Loucy (cell line): ENCODE results near the gene C13orf46.

Experiments
- H2AFZ ChIP-seq: fragments of 200-600 bp; sonication (generic); 2 replicates; pipeline ENCODE4 v1.6.0; 2016; ENCODE audit warnings: antibody characterized with exemption, mild to moderate bottlenecking, low read length, moderate library complexity
- H3F3A ChIP-seq: fragments of 200-600 bp; 2 replicates; pipeline ENCODE4 v1.6.0; 2016; ENCODE audit warnings: antibody characterized with exemption, low read depth, mild to moderate bottlenecking
- H3K27me3 ChIP-seq: fragments of 200-600 bp; sonication (generic); 2 replicates; pipeline ENCODE4 v1.6.1; 2014; ENCODE audit warnings: low read length, mild to moderate bottlenecking; ENCODE audit not compliant: insufficient read depth, poor library complexity, severe bottlenecking
- H3K36me3 ChIP-seq: fragments of 200-600 bp; sonication (generic); 2 replicates; pipeline ENCODE4 v1.6.1; 2016; ENCODE audit warnings: low read length; ENCODE audit not compliant: insufficient read depth
- H3K4me1 ChIP-seq: fragments of 200-600 bp; sonication (generic); 2 replicates; pipeline ENCODE4 v1.5.1; 2014; ENCODE audit warnings: low read length, mild to moderate bottlenecking; ENCODE audit not compliant: insufficient read depth, poor library complexity, severe bottlenecking
- H3K4me2 ChIP-seq: fragments of 200-600 bp; sonication (generic); 2 replicates; pipeline ENCODE4 v1.6.0; 2014; ENCODE audit warnings: antibody characterized with exemption, low read length, low read depth, mild to moderate bottlenecking; ENCODE audit not compliant: poor library complexity, severe bottlenecking
- H3K4me3 ChIP-seq: fragments of 200-600 bp; sonication (generic); 2 replicates; pipeline ENCODE4 v1.5.1; 2014; ENCODE audit warnings: low read length, mild to moderate bottlenecking, mixed read lengths; ENCODE audit not compliant: poor library complexity, severe bottlenecking
- H3K79me2 ChIP-seq: fragments of 200-600 bp; sonication (generic); 2 replicates; pipeline ENCODE4 v1.6.1; 2014; ENCODE audit warnings: low read length; ENCODE audit not compliant: insufficient read depth
- H3K9ac ChIP-seq: fragments of 200-600 bp; sonication (generic); 2 replicates; pipeline ENCODE4 v1.6.0; 2014; ENCODE audit warnings: mild to moderate bottlenecking, low read depth, low read length, moderate library complexity; ENCODE audit not compliant: poor library complexity, severe bottlenecking
- H3K9me2 ChIP-seq: fragments of 200-600 bp; sonication (generic); replicated peaks from 2 replicates; pipeline ENCODE4 v1.6.1; 2016; ENCODE audit warnings: low read depth, low read length, mixed read lengths
- H3K9me3 ChIP-seq: fragments of 200-600 bp; sonication (generic); 2 replicates; pipeline ENCODE4 v1.6.1; 2014; ENCODE audit warnings: mild to moderate bottlenecking, antibody characterized with exemption, low read length, low read depth; ENCODE audit not compliant: insufficient read depth
- H4K20me1 ChIP-seq: fragments of 200-600 bp; sonication (generic); 2 replicates; pipeline ENCODE4 v1.6.0; 2014; ENCODE audit warnings: antibody characterized with exemption, low read length, mild to moderate bottlenecking; ENCODE audit not compliant: insufficient read depth, poor library complexity, severe bottlenecking
- EZH2phosphoT487 ChIP-seq: fragments of 200-600 bp; IDR thresholded peaks from 2 replicates; pipeline ENCODE4 v1.6.1; 2018; ENCODE audit warnings: antibody characterized with exemption, mild to moderate bottlenecking, moderate library complexity, borderline replicate concordance
- TF ChIP-seq, protein P1 (sequence below): fragments of 200-600 bp; sonication (generic); conservative IDR thresholded peaks from 2 replicates; pipeline ENCODE4 v1.5.1; 2014; ENCODE audit warnings: mild to moderate bottlenecking, antibody characterized with exemption, low read length

C13orf46 gene

DNA sequence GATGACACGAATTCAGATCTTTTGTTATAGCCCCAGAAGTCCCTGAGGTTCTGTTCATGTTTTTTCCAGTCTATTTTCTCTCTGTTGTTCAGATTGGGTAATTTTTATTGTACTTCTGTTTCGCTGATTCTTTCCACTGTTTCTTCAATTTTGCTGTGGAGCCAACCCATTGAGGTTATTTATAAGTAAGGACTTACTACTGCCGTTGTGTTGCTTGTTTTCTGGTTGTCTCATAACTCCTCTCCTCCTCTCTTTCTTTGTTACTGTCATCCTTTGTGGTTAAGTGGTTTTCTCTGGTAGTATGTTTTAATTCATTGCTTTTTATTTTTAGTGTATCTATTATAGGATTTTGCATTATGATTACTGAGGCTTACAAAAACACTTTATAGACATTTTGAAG, 61.3 kb downstream of the C13orf46 start:
- Histone ChIP-seq H4K20me1 (no peaks in the 10 kb centered on the region), H3F3A (no peaks in the 10 kb centered on the region), H2AFZ (no peak overlapping the region), H3K4me1 (peaks cover 4% of the 10 kb centered on the region), H3K36me3 (no peaks in the 10 kb centered on the region), H3K79me2 (no peaks in the 10 kb centered on the region), H3K9ac (no peak overlapping the region), H3K9me2 (no peaks in the 10 kb centered on the region), H3K4me2 (no peak overlapping the region), H3K9me3 (no peaks in the 10 kb centered on the region; the same call in 1 of the 2 replicates), H3K4me3 (no peak overlapping the region), H3K27me3 (peaks cover 4% of the 10 kb centered on the region)
- no peak for TF ChIP-seq EZH2phosphoT487
- TF ChIP-seq, protein P1, sequence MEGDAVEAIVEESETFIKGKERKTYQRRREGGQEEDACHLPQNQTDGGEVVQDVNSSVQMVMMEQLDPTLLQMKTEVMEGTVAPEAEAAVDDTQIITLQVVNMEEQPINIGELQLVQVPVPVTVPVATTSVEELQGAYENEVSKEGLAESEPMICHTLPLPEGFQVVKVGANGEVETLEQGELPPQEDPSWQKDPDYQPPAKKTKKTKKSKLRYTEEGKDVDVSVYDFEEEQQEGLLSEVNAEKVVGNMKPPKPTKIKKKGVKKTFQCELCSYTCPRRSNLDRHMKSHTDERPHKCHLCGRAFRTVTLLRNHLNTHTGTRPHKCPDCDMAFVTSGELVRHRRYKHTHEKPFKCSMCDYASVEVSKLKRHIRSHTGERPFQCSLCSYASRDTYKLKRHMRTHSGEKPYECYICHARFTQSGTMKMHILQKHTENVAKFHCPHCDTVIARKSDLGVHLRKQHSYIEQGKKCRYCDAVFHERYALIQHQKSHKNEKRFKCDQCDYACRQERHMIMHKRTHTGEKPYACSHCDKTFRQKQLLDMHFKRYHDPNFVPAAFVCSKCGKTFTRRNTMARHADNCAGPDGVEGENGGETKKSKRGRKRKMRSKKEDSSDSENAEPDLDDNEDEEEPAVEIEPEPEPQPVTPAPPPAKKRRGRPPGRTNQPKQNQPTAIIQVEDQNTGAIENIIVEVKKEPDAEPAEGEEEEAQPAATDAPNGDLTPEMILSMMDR, result no peak

DNA sequence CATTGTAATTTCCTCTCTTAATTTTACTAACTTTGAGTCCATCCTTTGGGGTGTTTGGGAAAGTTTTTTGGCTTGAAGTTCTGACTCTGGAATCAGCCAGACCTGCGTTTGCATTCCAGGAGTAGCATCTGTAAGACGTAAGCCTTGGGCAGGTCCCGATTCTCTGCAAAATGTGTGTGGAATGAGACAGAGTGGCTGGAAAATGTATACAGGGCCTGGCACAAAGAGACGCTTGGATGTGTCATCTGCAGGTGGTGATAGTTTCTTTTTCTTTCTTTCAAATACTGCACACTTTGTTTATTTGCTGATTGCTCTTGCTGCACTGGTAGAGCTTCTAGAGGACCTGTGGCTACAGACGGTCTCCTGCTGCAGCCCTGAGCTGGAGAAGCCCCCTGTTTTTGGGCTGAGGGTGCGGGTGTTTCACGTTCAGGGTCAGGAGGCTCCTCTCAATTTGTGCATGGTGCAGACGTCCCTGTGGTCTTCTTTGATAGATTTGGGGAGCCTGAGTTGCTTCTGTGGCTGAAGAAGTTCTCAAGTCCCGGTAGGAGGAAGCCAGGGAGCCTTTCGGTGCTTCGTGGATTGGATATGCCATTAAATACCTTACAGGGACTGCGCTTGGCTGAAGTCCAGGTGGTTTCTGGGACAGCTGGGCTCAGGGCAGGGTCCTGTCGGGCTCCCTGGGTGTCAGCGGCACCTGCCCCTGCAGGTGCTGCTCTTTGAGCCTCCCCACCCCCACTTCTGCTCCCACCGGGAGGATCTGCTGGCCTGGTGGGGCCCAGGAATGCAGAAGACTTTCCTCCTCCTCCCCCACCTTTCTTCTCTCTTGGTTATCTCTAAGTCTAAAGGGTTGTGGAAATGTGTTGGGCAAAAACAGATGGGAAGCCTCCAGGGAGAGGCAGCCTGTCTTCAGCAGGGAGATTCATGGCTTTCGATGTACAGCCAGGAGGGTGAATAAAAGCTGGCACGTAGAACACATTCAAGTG, 66.0 kb downstream of the C13orf46 start:
- H3K4me3 ChIP-seq, result no peak overlapping the region
- no peak overlapping the region for H3K9ac ChIP-seq
- peaks cover 4% of the 10 kb centered on the region for H3K4me1 ChIP-seq
- no peaks in the 10 kb centered on the region for H3K9me2 ChIP-seq
- no peaks in the 10 kb centered on the region for H3K36me3 ChIP-seq
- no peak overlapping the region for H3K4me2 ChIP-seq
- H3K9me3 ChIP-seq, result no peaks in the 10 kb centered on the region
- H4K20me1 ChIP-seq, result no peaks in the 10 kb centered on the region
- H3K27me3 ChIP-seq, result peaks cover 4% of the 10 kb centered on the region
- TF ChIP-seq, protein P1, result no peak
- TF ChIP-seq EZH2phosphoT487, result no peak
- H3F3A ChIP-seq, result no peaks in the 10 kb centered on the region
- no peak overlapping the region for H2AFZ ChIP-seq
- H3K79me2 ChIP-seq, result no peaks in the 10 kb centered on the region

DNA sequence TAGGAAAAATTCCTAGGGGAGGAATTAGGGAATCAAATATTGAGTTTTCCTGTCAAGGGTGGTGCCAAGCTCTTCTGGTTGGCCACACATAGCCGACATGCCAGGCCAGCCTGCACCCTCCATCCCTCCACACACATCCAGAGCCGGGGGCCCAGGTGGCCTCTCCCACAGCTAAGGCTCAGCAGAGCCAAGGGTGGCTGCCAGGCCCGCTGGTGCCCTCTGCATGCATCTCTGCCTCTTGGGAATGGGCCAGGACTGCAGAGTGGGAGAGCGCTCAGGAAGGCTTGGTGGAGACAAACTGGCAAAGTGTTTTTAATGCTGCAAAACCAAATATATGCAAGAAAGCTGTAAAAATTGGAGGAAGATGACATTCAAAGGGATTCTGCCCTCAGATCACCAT, 67.3 kb downstream of the C13orf46 start:
- Histone ChIP-seq H3K36me3 (no peaks in the 10 kb centered on the region), H2AFZ (no peak overlapping the region), H3K9ac (no peak overlapping the region), H4K20me1 (no peaks in the 10 kb centered on the region), H3F3A (no peaks in the 10 kb centered on the region), H3K4me3 (no peak overlapping the region), H3K4me2 (no peak overlapping the region), H3K9me3 (no peaks in the 10 kb centered on the region), H3K27me3 (peaks cover 3% of the 10 kb centered on the region), H3K79me2 (no peaks in the 10 kb centered on the region), H3K4me1 (peaks cover 4% of the 10 kb centered on the region), H3K9me2 (no peaks in the 10 kb centered on the region)
- TF ChIP-seq, protein P1, result no peak
- TF ChIP-seq EZH2phosphoT487, result no peak
